ENCODE measurements around the gene CNN2.

DNA sequence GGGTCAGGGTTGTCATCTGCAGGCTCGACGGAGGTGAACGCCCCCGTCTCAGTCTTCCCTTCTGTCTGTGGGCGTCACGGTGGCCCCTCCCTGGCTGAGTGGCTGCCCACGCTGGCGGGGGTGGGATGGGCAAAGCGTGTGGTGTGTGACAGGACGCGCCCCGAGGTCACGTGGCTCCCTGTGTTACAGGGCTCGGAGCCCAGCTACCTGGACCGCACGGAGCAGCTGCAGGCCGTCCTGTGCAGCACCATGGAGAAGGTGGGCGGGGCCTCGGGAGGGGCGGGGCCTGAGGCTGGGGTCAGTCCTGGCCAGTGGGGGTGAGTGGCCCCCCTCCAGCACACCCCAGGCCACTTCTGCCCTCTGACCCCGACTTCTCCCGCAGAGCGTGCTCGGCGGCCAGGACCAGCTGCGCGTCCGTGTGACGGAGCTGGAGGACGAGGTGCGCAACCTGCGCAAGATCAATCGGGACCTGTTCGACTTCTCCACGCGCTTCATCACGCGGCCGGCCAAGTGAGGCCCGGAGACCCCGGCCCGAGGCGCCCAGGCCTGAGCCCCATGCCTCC, 32.5 kb upstream of the CNN2 start:
- TF ChIP-seq POLR2A (IDR thresholded peaks at IDR 0.05) (no peak), CTCF (IDR thresholded peaks at IDR 0.05) (no peak)
